ENCODE results near the gene SAMD1.

GRCh38 chr19:14119644-14120496 is 29.3 kb upstream of the SAMD1 start:
- no peak for TF ChIP-seq CTCF (IDR thresholded peaks at IDR 0.05; ENCODE audit: low read depth, low read length)
- no peak for TF ChIP-seq EZH2phosphoT487 (IDR thresholded peaks at IDR 0.05; ENCODE audit: low read depth)
